Activated T-helper 1 cell treated with Interleukin-2 at 50 U/mL for 16 hours (primary cell): ENCODE data around the gene VWA5B1.
"Not testable (repeated sequence)": the region's sequence is repeated elsewhere in the genome, so short reads cannot be mapped to it uniquely, and the experiment has no call there.

Experiments
- DNase-seq: peaks from one replicate; pipeline ENCODE4 v3.0.0-alpha.2; 2020; ENCODE audit warnings: low read depth

The VWA5B1 gene, protein sequence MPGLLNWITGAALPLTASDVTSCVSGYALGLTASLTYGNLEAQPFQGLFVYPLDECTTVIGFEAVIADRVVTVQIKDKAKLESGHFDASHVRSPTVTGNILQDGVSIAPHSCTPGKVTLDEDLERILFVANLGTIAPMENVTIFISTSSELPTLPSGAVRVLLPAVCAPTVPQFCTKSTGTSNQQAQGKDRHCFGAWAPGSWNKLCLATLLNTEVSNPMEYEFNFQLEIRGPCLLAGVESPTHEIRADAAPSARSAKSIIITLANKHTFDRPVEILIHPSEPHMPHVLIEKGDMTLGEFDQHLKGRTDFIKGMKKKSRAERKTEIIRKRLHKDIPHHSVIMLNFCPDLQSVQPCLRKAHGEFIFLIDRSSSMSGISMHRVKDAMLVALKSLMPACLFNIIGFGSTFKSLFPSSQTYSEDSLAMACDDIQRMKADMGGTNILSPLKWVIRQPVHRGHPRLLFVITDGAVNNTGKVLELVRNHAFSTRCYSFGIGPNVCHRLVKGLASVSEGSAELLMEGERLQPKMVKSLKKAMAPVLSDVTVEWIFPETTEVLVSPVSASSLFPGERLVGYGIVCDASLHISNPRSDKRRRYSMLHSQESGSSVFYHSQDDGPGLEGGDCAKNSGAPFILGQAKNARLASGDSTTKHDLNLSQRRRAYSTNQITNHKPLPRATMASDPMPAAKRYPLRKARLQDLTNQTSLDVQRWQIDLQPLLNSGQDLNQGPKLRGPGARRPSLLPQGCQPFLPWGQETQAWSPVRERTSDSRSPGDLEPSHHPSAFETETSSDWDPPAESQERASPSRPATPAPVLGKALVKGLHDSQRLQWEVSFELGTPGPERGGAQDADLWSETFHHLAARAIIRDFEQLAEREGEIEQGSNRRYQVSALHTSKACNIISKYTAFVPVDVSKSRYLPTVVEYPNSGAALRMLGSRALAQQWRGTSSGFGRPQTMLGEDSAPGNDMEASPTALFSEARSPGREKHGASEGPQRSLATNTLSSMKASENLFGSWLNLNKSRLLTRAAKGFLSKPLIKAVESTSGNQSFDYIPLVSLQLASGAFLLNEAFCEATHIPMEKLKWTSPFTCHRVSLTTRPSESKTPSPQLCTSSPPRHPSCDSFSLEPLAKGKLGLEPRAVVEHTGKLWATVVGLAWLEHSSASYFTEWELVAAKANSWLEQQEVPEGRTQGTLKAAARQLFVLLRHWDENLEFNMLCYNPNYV

DNA sequence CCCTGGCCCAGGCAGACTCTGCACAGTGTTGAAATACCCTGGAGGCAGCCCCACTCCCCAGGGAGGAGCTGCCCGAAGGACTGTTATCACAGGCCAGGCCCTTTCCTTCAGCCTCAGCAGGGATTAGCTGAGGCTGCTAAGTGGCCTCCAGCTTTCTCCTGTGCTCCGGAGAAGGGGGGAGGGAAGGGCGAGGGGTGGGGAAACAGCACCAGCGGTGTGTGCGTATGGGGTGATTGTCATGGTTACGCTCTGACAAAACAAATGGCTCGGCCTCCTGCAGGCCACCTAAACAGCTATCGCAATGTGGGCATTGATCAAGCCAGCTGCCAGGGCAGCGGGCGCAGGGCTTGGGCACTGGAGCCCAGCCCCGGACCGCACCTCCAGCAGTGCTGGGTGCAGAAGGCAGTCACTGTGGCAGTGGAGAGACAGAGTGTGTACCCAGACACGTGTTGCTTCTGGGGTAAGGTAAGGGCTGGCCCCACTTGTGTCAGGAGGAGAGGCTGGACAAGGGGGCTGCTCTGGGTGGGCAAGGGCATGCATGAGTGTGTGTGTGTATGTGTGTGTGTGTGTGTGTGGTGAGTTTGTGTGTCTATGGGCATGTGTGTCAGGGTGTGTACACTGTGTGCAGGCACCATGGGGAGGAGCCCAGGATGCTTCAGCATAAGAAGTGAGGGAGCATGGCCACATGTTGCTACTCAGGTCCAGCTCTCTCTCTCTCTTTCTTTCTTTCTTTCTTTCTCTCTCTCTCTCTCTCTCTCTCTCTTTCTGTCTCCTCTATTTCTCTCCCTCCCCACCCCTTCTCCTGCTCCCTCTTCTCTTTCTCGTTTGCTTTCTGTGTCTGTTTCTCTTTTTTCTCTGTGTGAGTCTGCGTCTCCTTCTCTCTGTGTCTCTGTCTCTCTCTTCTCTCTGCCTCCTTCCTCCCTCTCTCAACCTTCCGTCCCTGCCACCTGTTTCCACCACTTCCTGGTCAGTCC, at the start of gene VWA5B1:
Gene VWA5B1 (plus strand): TSS at position 252 of the 974 bp plus-strand sequence. CDS start 19,727 bp downstream, outside the sequence.
- DNase-seq, result no peak

DNA sequence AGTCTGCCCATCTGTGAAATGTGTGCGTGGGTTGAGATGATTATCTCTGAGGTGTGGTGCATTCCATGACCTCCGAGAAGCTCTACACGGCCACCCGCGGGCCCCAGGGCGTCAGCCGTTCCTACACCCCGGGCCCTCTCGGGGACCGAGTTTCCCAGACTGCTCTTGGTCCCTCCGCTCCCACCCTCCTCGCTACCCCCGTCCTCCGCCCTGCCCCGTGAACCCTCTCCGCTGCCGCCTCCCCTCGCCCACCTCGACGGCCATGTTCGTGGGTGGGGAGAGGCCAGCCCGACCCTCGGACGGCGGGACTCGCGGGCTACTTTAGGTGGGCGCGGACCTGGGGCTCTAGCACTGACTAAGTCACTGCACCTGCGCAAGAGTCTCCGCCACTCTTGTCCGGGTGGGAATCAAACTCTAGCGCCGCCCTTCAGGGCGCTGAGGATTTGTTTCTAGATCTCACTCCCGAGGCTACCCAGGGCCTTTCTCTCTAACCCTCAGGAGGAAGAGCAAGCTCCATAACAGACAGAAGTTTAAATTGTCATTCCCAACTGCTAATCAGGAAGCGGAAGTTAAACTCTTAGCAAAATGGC, 47.7 kb upstream of the VWA5B1 start:
- DNase-seq, result no peak

DNA sequence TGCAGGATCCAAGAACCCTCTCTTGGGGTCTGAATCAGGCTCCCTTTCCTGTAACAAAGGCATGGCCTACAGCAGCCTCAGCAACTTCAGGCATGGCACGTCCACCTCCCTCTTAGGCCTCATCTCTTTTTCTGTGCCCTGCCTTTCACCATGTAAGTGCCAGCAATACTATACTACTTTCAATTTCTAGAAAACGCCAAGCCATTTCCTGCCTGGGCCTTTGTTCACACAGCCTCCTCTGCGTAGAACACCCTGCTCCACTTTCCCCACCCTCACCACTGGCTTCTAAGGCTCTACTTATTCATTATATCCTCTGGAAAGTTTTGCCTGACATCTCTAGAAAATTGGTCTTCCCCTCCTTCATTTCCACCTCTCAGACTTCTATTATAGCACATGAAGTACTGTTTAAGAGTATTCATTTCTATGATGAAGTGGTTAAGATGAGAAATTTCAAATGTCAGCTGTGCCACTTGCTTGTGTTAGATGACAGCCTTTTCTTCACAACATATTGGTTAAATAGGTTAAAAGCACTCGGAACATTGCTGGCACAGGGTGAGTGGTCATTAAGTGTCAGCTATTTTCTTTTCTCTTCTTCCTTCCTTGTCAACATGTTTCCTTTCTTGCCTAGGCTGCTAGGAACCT, 41.6 kb upstream of the VWA5B1 start:
- DNase-seq, result no peak

DNA sequence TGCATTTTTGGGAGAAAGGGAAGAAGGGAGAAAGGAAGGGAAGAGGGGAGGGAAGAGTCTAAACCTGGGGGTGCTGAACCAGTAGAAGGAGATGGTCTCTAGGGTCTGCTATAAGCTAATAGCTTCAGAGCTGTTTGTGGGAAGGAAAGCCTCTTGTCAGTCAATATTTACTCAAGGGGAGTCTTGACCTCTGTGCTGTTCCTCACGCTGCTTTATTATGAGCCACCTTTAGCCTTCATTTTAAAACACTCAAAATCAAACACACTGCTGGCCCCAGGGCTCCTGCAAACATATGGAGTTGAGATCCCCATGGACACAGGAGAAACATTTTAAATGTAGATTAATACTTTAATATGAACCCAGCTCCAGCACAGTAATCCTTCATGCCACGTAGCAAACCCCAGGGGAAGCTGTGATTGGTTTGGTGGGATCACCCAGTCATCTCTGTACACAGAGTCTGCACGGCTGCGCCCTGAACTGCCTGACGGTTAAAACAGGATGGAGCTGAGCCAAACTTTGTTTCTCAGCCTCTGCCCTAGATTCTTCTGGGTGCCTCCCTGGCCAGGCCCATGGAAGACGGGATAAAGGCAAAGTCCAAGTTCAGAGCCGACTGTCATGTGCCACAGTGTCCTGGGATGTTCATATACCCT, 40.2 kb upstream of the VWA5B1 start:
- no peak for DNase-seq

DNA sequence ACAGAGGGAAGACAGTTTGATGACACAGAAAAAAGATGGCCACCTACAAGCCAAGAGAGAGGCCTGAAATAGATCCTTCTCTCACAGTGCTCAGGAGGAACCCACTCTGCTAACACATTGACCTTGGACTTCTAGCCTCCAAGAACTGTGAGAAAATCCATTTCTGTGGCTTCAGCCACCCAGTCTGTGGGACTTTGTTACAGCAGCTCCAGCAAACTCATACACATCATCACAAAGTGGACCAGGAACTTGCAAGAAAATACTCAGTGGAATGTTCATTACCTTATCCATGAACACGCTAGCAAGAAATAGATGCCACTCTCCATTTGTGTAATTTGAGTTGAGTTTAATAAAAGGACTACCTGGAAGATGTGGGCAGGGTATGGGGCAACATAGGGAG, 38.1 kb upstream of the VWA5B1 start:
- DNase-seq, result no peak

DNA sequence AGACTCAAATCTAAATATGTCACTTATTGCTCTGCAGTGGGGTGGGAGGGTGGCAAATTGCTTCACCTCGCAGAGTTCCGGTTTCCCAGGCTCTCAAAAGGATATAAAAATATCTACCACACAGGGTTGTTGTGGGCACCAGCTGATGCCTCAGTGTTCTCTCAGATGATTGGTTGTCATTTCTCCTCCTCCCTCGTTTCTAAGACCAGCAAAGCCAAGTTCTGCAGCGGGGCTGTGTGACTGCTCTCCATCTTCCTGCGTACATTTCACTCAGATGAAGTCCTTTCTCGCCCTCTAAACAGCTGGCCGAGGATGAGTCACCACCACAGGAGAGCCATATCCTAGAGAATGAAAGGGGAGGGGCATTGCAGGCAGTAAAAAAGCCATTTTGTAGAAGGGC, 35.0 kb upstream of the VWA5B1 start:
- DNase-seq, result no peak

DNA sequence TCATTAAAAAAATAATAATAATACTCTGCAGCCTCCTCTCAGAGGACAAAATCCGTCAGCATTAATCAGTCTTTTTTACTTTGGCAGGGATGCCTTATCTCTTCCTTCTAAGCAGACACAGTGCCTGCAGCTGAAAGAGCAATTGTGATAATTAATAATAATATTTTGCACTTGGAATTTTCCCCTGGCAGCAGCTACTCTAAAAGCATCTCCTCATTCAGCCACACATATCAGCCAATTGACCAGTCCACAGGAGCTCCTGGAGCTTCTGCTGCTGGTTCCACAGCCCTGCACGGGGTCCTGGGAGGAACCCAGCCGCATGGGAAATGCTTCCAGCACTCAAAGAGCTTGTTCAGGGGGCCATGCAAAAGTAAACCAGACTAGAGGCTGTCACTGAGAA, 31.0 kb upstream of the VWA5B1 start:
- no peak for DNase-seq

DNA sequence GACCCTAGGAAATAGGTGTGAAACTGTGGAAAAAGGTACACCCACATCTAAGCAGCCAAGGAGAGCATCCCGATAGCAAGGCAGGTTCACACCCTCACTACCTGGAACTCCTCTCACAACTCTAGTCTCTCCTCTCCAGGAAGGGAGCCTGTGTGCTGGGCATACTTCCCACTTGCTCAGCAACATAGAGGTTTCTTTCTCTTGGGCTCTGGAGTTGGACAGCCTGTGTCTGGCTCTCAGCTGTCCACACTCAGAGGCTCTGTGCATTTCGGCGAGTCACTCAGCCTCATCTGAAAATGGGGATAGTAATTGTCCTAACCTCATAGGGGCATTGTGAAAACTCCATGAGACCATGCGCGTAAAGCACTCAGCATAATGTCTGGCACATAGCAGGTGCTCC, 29.6 kb upstream of the VWA5B1 start:
- DNase-seq, result no peak

DNA sequence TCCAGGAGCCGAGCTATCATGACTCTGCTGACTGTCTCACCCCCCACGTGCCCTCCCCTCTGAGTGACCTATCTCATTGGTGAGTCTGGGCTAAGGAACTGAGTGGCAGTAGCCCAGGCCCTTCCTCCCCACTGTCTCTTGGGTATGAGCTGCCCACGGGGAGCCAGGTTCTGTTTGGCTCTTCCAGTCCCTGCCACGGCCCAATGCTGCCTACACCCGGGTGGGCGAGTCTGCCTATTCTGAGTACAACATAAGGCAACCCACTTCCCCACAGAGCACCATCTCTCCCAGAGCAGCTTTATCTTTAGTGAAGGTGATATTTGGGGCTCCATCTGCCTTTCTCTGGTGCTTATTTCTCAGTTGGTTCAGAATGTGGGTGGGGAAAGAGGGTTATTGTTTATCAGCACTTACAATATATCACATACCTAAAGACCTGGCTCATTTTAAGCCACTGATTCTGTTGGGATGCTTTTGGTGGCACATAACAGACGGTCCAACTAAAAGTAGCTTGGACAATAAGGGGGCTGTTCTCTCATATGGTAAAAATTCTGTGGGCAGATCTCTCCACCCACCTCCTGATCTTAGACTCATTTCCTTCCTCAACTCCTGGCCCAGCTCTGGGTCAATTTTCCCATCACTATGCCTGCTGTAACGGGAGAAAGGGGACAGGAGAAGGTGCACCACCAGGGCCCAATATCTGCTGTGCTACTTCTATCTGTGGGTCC, 27.7 kb upstream of the VWA5B1 start:
- no peak for DNase-seq

DNA sequence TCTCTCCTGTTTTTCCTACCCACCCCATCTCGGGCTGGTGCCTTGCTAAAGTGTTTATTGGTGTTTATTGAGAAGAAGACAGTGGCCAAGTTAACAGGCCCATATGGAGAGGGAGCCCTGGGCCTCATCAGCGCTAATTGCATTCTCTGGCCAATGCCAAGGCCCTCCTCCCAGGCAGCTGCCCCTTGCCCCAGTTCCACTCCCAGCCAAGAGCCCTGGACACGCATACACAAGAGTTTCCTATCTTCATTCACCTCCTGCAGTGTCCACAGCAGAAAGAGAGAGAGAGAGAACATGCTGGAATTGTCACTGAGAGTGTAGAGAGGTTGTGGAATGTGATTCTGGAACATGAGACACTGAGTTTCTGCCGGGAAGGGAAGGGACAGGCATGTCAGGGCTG, 25.4 kb upstream of the VWA5B1 start:
- no peak for DNase-seq

DNA sequence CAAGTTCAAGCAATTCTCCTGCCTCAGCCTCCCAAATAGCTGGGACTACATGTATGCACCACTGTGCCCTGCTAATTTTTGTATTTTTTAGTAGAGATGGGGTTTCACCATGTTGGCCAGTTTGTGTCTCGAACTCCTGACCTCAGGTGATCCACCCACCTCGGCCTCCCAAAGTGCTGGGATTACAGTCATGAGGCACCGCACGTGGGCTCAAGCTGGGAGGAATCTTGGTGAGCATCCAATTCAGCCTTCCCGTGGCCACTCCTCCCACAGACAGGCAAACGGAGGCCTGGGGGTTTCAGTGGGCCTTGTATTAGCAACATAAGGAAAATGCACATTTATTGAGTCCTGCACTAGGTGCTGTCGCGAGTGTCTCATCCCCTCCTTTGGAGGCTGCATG, 24.5 kb upstream of the VWA5B1 start:
- DNase-seq, result no peak

DNA sequence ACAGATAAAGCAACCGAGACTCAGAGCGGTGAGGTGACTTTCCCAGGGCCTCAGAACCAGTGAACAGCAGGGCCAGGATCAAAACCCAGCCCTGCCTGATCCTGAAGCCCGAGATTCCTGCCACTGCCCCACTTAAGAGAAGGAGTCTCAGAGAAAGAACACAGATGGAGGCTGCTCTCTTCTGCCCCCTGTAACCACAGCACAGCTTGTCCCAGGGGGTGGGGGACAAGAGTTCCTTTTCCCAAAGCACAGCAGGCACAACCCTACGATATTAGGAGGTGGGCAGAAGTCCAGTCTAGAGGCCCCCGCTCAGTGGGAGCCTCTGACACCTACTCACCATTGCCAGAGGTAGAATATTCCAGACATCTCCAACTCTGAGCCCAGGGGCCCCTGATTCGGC, 24.0 kb upstream of the VWA5B1 start:
- no peak for DNase-seq

DNA sequence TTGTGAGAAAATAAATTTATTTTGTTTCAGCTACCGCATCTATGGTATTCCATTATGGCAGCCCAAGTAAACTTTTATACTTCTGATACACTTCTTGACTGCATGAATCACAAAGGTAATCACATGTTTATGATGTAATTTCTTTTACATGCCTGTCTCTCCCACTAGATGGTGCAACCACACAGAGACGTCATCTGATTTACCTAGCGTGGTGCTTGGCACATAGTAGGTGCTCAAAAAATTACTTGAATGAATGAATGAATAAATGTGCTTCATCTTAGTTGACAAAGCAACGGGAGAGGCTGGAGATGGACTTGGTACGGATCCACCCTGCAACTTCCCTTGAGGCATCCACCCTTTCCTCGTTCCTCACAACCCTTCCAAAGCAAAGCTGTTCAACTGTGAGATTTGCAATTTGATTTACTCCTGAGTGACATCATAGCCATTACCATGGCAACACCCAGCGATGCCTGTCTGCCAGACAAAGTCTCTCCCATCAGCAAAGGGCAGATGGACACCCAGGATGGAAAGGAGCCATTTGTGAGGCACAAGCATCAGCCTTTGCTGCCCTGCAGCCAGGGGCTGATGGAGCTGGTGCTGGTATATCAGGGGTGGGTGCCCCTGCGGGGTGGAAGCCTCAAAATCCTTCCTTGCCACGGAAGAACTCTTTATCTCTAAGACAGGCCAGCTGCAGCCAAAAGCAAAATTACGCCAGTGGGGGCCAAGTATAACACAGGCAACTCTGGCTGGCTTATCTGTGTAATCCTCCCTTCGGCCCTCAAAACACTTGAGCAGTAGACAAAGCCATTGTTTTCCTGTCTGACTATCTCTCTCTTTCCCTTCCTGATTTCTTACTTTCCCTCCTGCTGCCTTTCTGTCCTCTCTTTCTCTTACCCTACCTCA, 18.9 kb upstream of the VWA5B1 start:
- DNase-seq, result no peak

DNA sequence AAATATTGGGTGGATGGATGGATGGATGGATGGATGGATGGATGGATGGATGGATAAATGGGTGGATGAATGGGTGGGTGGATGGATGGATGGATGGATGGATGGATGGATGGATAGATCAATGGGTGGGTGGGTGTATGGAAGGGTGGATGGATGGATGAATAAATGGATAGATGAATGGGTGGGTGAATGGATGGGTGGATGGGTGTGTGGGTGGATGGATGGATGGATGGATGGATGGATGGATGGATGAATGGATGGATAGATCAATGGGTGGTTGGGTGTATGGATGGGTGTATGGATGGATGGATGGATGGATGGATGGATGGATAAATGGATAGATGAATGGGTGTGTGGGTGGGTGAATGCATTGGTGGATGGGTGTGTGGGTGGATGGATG, 17.0 kb upstream of the VWA5B1 start:
- not testable (repeated sequence) for DNase-seq

DNA sequence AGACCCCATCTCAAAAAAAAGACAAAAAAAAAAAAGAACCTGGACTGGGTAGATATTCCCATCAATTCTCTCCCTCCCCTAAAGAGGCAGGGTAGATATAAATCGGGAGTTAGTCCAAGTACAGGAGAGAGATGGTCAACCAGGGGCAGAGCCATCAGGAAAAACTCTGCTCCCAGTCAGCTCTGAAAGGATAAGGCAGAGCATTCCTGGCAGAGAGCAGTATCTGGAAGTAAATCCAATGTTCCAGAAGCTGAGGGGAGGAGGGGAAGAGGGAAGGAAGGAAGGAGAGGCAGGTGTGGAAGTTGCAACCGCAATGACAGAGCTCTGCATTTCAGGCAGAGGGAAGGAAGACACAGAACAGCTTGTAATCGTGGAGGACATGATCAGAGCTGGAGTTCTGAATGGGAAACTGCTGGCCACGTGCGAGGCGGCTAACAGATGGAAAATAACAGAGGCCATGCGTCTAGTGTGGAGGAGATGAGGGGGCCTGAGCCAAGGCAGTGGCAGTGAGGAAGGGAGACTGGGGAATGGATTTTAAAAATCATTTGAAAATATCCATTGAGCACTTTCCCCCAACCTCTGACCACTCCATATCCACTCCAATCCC, 15.3 kb upstream of the VWA5B1 start:
- DNase-seq, result no peak

DNA sequence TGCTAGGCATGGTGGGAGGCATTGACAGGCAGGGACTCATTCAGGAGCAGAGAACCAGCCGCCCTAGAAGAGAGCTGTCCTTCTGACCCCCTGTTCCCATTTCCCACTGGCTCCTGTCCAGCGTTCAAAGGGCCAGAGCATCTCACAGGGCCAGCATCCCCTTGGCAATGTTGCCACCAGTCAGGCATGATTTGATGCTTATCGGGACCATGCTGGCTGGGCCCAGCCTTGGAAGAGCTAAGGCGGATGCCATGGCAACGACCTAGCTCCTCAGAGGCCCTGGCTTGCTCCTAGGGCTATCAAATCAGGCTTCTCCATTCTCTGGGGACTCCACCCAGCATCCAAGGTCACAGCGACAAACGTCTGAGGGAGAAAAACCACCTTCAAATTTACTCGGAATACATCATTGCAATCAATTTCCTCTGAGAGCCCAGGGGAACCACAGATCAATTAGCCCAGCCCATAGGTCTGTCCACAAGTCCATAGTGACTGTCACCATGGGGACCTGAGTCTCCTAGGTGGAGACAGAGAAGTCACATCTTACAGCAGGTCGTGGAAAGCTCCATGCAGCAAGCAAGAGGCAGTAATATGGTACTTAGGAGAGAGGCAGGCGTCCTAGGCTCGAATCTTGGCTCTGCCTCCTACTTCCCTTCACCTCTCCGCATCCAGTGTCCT, 14.1 kb upstream of the VWA5B1 start:
- no peak for DNase-seq

DNA sequence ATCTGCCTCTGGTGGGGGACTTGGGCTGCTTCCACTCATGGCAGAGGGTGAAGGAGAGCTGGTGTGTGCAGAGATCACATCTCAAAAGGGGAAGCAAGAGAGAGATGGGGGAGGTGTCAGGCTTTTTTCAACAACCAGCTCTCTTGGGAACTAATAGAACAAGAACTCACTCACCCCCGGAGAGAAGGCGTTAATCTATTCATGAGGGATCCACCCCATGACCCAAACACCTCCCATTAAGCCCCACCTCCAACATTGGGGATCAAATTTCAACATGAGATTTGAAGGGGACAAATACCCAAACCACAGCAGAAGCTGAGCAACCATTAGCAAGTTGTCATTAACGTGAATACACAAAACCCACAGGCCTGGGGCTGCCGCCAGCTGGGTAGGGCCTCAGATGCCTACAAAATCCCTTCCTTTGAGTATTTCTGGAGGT, 12.0 kb upstream of the VWA5B1 start:
- no peak for DNase-seq
